ENCODE results near the gene TDRD1. TPM values are rescaled to one million over a fixed set of nuclear protein-coding genes. Genes with fewer than 3 reads are reported as not detected.

Gene TDRD1
- total and polyA plus RNA-seq, 2 donors (not counting 1 experiment from before 2014, with no cell fraction given): 0.10 to 0.22 TPM

DNA sequence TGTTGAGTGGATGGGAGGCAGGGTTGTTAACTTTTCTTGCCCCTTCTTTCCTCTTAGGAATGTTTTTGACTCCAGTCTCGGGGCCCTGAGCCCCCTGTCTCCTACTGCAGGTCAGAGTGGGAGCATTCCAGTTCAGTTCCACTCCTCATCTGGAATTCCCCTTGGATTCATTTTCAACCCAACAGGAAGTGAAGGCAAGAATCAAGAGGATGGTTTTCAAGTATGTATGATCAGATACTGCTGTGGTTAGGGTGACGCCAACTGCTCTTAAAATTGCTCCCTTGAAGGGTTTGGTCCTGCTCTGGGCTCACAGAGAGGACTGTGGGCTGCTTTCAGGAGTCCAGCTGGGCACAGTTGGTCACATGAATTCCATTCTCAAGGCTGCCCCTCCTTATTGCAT is 81.9 kb downstream of the TDRD1 start:
- no peak for ATAC-seq (ENCODE audit: low read depth)
- no peaks in the 10 kb centered on the region for H3K4me1 Mint-ChIP-seq

DNA sequence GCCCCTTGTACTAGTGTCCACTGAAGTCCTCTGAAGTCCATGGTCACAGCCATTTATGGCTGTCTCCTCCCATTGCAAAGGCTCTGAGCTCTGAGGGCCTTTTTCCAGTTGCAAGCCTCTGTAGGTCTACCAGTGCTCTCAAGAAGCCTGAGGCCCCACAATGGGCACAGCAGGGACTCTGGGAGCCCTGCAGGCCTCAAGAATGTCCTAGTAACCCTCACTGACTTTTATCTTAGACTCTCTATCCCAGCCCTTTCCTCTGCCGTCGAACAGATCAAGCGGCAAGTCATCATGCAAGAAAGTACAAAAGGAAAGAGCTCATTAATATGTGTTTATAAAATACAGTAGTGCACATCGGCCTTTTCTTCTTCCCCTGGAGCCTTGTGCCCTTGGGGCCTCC is 83.3 kb downstream of the TDRD1 start:
- CTCF ChIA-PET: no interaction called here
- no peak overlapping the region for H3K4me3 Mint-ChIP-seq
- H2AFZ ChIP-seq (ENCODE audit: insufficient read depth, low read depth, low read length, poor library complexity, severe bottlenecking): no peak overlapping the region

More for the DNA sequence above, 81.9 kb downstream of the TDRD1 start:
- Mint-ChIP-seq H3K27me3 (no peaks in the 10 kb centered on the region), H3K27ac (no peak overlapping the region), H3K4me3 (no peak overlapping the region), H3K9me3 (ENCODE audit: insufficient read depth) (no peaks in the 10 kb centered on the region)
- DNase-seq: no peak
- TF ChIP-seq, protein P1, sequence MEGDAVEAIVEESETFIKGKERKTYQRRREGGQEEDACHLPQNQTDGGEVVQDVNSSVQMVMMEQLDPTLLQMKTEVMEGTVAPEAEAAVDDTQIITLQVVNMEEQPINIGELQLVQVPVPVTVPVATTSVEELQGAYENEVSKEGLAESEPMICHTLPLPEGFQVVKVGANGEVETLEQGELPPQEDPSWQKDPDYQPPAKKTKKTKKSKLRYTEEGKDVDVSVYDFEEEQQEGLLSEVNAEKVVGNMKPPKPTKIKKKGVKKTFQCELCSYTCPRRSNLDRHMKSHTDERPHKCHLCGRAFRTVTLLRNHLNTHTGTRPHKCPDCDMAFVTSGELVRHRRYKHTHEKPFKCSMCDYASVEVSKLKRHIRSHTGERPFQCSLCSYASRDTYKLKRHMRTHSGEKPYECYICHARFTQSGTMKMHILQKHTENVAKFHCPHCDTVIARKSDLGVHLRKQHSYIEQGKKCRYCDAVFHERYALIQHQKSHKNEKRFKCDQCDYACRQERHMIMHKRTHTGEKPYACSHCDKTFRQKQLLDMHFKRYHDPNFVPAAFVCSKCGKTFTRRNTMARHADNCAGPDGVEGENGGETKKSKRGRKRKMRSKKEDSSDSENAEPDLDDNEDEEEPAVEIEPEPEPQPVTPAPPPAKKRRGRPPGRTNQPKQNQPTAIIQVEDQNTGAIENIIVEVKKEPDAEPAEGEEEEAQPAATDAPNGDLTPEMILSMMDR (IDR thresholded peaks at IDR 0.05): no peak
- TF ChIP-seq EZH2 (IDR thresholded peaks at IDR 0.05; ENCODE audit: borderline replicate concordance, insufficient read depth, low read depth, low read length, poor library complexity, severe bottlenecking): no peak
- intact Hi-C loops (cut with micrococcal nuclease): no loop called here
- no peak overlapping the region for H2AFZ ChIP-seq (ENCODE audit: insufficient read depth, low read depth, low read length, poor library complexity, severe bottlenecking)
- WGBS (ENCODE audit: insufficient coverage): 88% methylated on average over 1 of the region's 2 CpGs
- no peaks in the 10 kb centered on the region for H3K4me1 ChIP-seq (ENCODE audit: control insufficient read depth in 2 of 2, insufficient read depth in 2 of 2, low read length in 2 of 2)
- no peaks in the 10 kb centered on the region for H3K9me3 ChIP-seq (ENCODE audit: control extremely low read depth in 1 of 3, control insufficient read depth in 2 of 3, insufficient read depth in 1 of 3, low read length in 2 of 3)
- peaks cover 0 to 3% (median 0%) of the 10 kb centered on the region in 4 experiments for H3K27me3 ChIP-seq (replicated peaks in 1 of 4; ENCODE audit: control extremely low read depth in 1 of 4, control insufficient read depth in 3 of 4, insufficient read depth in 4 of 4, low read length in 3 of 4)
- ChIA-PET POLR2A (no interaction called here), CTCF (no interaction called here)
- no peak overlapping the region for H3K27ac ChIP-seq (ENCODE audit: low read length in 2 of 2)
- no peaks in the 10 kb centered on the region for H4K20me1 ChIP-seq (ENCODE audit: control insufficient read depth, insufficient read depth, low read length, poor library complexity, severe bottlenecking)
- no peaks in the 10 kb centered on the region for H3K36me3 ChIP-seq (replicated peaks in 1 of 2; ENCODE audit: control extremely low read depth in 1 of 2, control insufficient read depth in 1 of 2, extremely low read depth in 1 of 2, insufficient read depth in 2 of 2, low read length in 1 of 2)
- no peak overlapping the region for H3K4me3 ChIP-seq (ENCODE audit: control extremely low read depth in 1 of 5, extremely low read depth in 1 of 5, insufficient read depth in 1 of 5, low read depth in 2 of 5, low read length in 4 of 5)
- no peak overlapping the region for H3K4me2 ChIP-seq (replicated peaks; ENCODE audit: low read depth, low read length, poor library complexity, severe bottlenecking)
- no peak overlapping the region for H3K9ac ChIP-seq (ENCODE audit: low read length)
- no peaks in the 10 kb centered on the region for H3K79me2 ChIP-seq (ENCODE audit: control insufficient read depth, insufficient read depth, low read length)

More for the DNA sequence above, 83.3 kb downstream of the TDRD1 start:
- DNase-seq (no peak), ATAC-seq (ENCODE audit: low read depth) (no peak)
- Mint-ChIP-seq H3K27me3 (no peaks in the 10 kb centered on the region), H3K4me1 (no peaks in the 10 kb centered on the region), H3K9me3 (ENCODE audit: insufficient read depth) (no peaks in the 10 kb centered on the region), H3K27ac (no peak overlapping the region)
- Histone ChIP-seq H3K4me2 (replicated peaks; ENCODE audit: low read depth, low read length, poor library complexity, severe bottlenecking) (no peak overlapping the region), H3K36me3 (replicated peaks in 1 of 2; ENCODE audit: control extremely low read depth in 1 of 2, control insufficient read depth in 1 of 2, extremely low read depth in 1 of 2, insufficient read depth in 2 of 2, low read length in 1 of 2) (no peaks in the 10 kb centered on the region), H3K9ac (ENCODE audit: low read length) (no peak overlapping the region), H3K27me3 (replicated peaks in 1 of 4; ENCODE audit: control extremely low read depth in 1 of 4, control insufficient read depth in 3 of 4, insufficient read depth in 4 of 4, low read length in 3 of 4) (peaks cover 0 to 3% (median 0%) of the 10 kb centered on the region in 4 experiments), H3K4me3 (ENCODE audit: control extremely low read depth in 1 of 5, extremely low read depth in 1 of 5, insufficient read depth in 1 of 5, low read depth in 2 of 5, low read length in 4 of 5) (no peak overlapping the region), H4K20me1 (ENCODE audit: control insufficient read depth, insufficient read depth, low read length, poor library complexity, severe bottlenecking) (no peaks in the 10 kb centered on the region), H3K4me1 (ENCODE audit: control insufficient read depth in 2 of 2, insufficient read depth in 2 of 2, low read length in 2 of 2) (no peaks in the 10 kb centered on the region), H3K27ac (ENCODE audit: low read length in 2 of 2) (no peak overlapping the region), H3K79me2 (ENCODE audit: control insufficient read depth, insufficient read depth, low read length) (no peaks in the 10 kb centered on the region), H3K9me3 (ENCODE audit: control extremely low read depth in 1 of 3, control insufficient read depth in 2 of 3, insufficient read depth in 1 of 3, low read length in 2 of 3) (no peaks in the 10 kb centered on the region)
- TF ChIP-seq, protein P1 (IDR thresholded peaks at IDR 0.05): no peak
- no peak for TF ChIP-seq EZH2 (IDR thresholded peaks at IDR 0.05; ENCODE audit: borderline replicate concordance, insufficient read depth, low read depth, low read length, poor library complexity, severe bottlenecking)
- WGBS (ENCODE audit: insufficient coverage): no CpG with 5 or more reads among the region's 4 CpGs
- POLR2A ChIA-PET: no interaction called here
- intact Hi-C loops (cut with micrococcal nuclease): no loop called here

Data from B cell (primary cell).